MCF 10A (cell line): ENCODE data around the gene TMEM175. TPM values are rescaled to one million over a fixed set of nuclear protein-coding genes. Genes with fewer than 3 reads are reported as not detected.

Experiments used
- BruUV-seq: library from RNA; stranded (reverse); fragments of 400-500 nt; replicated peaks from 2 replicates; lab custom pipeline; 2021; lab: Mats Ljungman, UMichigan
- CTCF ChIA-PET: fragments of 300-600 bp; sonication (Branson Sonifier 250); formaldehyde crosslinking; extraction: SDS; loops from one replicate; lab custom pipeline; 2021; ENCODE audit warnings: antibody characterized with exemption, inconsistent platforms; lab: Yijun Ruan, JAX
- POLR2A ChIA-PET: fragments of 300-600, 350-650 bp; sonication (Branson Sonifier 250); formaldehyde crosslinking; extraction: SDS; loops from one replicate; lab custom pipeline; 2020; ENCODE audit warnings: antibody characterized with exemption, inconsistent platforms; lab: Yijun Ruan, JAX
- DNase-seq: peaks from one replicate; pipeline ENCODE4 v3.0.0-alpha.2; 2018; ENCODE audit not compliant: unreplicated experiment
- H3K27ac Mint-ChIP-seq: one replicate; pipeline ENCODE4 v1.8.0; 2022; ENCODE audit warnings: mild to moderate bottlenecking, low read depth, mixed read lengths; ENCODE audit not compliant: unreplicated experiment
- H3K27me3 Mint-ChIP-seq: one replicate; pipeline ENCODE4 v1.8.0; 2022; ENCODE audit warnings: mixed read lengths; ENCODE audit not compliant: insufficient read depth, unreplicated experiment
- H3K36me3 Mint-ChIP-seq: one replicate; pipeline ENCODE4 v1.8.0; 2022; ENCODE audit warnings: mild to moderate bottlenecking, moderate library complexity, mixed read lengths; ENCODE audit not compliant: insufficient read depth, unreplicated experiment
- H3K4me1 Mint-ChIP-seq: one replicate; pipeline ENCODE4 v1.8.0; 2022; ENCODE audit warnings: mixed read lengths; ENCODE audit not compliant: insufficient read depth, unreplicated experiment
- H3K4me3 Mint-ChIP-seq: one replicate; pipeline ENCODE4 v1.8.0; 2022; ENCODE audit warnings: mild to moderate bottlenecking, moderate library complexity, mixed read lengths; ENCODE audit not compliant: unreplicated experiment
- H3K9me3 Mint-ChIP-seq: one replicate; pipeline ENCODE4 v1.8.0; 2022; ENCODE audit warnings: mixed read lengths; ENCODE audit not compliant: unreplicated experiment
- CTCF ChIP-seq: fragments of 200-600 bp; IDR thresholded peaks from one replicate; pipeline ENCODE4 v1.8.0; 2022; ENCODE audit warnings: antibody characterized with exemption, mild to moderate bottlenecking; ENCODE audit not compliant: unreplicated experiment
- intact Hi-C: fragments of 100-400 bp; cut with micrococcal nuclease; formaldehyde crosslinking; loops from 2 replicates; pipeline ENCODE4 v1.14.1; 2022
- total RNA-seq: library from RNA; stranded (reverse); gene quantifications from 2 replicates; pipeline ENCODE4 v1.2.3, GENCODE V29; 2022

TMEM175 gene
- total RNA-seq, 1 experiment from 2014 or later, result 28.9 TPM

- DNase-seq, result no peak
- intact Hi-C loops, result no loop called here
- CTCF ChIA-PET, result no interaction called here
These were observed 19.5 kb upstream of the TMEM175 start for GRCh38 chr4:912548-913279.

GRCh38 chr4:913280-913618, 19.0 kb upstream of the TMEM175 start:
- TF ChIP-seq CTCF, result no peak
- no TSS peak for BruUV-seq
- ChIA-PET POLR2A (no interaction called here), CTCF (no interaction called here)
- H3K36me3 Mint-ChIP-seq, result peaks cover 9% of the 10 kb centered on the region
- intact Hi-C loops, result no loop called here
- H3K4me3 Mint-ChIP-seq, result no peak overlapping the region
- H3K4me1 Mint-ChIP-seq, result no peaks in the 10 kb centered on the region
- DNase-seq, result no peak
- no peak overlapping the region for H3K27ac Mint-ChIP-seq
- H3K9me3 Mint-ChIP-seq, result no peaks in the 10 kb centered on the region
- no peaks in the 10 kb centered on the region for H3K27me3 Mint-ChIP-seq

More at GRCh38 chr4:912548-913279, 19.5 kb upstream of the TMEM175 start:
- Mint-ChIP-seq H3K4me1 (no peaks in the 10 kb centered on the region), H3K36me3 (peaks cover 10% of the 10 kb centered on the region), H3K9me3 (no peaks in the 10 kb centered on the region), H3K27me3 (no peaks in the 10 kb centered on the region), H3K4me3 (no peak overlapping the region), H3K27ac (no peak overlapping the region)
- BruUV-seq, result no TSS peak
- POLR2A ChIA-PET, result no interaction called here
- no peak for TF ChIP-seq CTCF

- ChIA-PET CTCF (interaction anchor here (0.7 kb wide), 1 partner anchor 77 kb away, joined by 3 read pairs; no protein-coding TSS in a partner anchor), POLR2A (no interaction called here)
- no peaks in the 10 kb centered on the region for H3K27me3 Mint-ChIP-seq
- no peak overlapping the region for H3K4me3 Mint-ChIP-seq
- peaks cover under 1% of the 10 kb centered on the region for H3K4me1 Mint-ChIP-seq
- H3K9me3 Mint-ChIP-seq, result no peaks in the 10 kb centered on the region
- TF ChIP-seq CTCF, result no peak
- H3K36me3 Mint-ChIP-seq, result peaks cover 9% of the 10 kb centered on the region
- intact Hi-C loops, result no loop called here
- no TSS peak for BruUV-seq
- no peak overlapping the region for H3K27ac Mint-ChIP-seq
- no peak for DNase-seq
These were observed 17.7 kb upstream of the TMEM175 start for GRCh38 chr4:914531-914930.

- intact Hi-C loops, result no loop called here
- Mint-ChIP-seq H3K27ac (no peak overlapping the region), H3K27me3 (no peaks in the 10 kb centered on the region), H3K4me1 (peaks cover 6% of the 10 kb centered on the region), H3K9me3 (no peaks in the 10 kb centered on the region), H3K36me3 (peaks cover 9% of the 10 kb centered on the region), H3K4me3 (no peak overlapping the region)
- DNase-seq, result no peak
- ChIA-PET POLR2A (no interaction called here), CTCF (interaction anchor here (0.7 kb wide), 1 partner anchor 76 kb away, joined by 3 read pairs; no protein-coding TSS in a partner anchor)
- BruUV-seq, result no TSS peak
- no peak for TF ChIP-seq CTCF
These were observed 17.2 kb upstream of the TMEM175 start for GRCh38 chr4:915041-915474.
